CD4-positive, alpha-beta T cell treated with Interleukin-4 for 4 hours (primary cell): ENCODE measurements around the gene PPFIBP2.

Source experiments
- DNase-seq: peaks from one replicate; pipeline ENCODE4 v3.0.0-alpha.2; 2020

Gene PPFIBP2

DNA sequence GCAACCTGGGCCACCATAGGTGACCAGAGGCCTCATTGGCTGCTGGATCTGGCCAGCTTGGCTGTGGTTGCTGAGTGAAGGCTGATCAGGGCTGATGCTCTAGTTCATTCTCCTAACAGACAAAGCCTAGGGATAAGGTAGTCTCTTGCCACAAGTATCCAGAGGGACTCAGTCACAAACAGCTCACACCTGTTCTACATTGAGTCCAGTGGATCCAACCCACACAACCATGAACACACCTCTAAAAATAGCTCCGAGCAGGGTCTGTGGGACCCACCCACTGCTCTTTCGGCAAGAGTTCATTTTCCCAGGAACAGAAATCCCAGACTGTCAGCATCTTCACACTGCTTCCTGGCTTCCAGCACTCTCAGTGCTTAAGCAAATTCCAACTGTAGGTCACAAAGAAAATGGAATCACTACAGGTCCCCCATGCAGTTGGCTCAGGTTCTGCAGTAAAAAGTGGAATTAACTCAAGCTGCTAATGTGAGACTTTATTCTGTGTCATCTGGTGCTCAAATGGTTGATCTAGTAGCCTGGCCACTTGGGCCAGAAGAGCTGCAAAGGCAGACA lies 67.3 kb downstream of the PPFIBP2 start:
- DNase-seq, result no peak

DNA sequence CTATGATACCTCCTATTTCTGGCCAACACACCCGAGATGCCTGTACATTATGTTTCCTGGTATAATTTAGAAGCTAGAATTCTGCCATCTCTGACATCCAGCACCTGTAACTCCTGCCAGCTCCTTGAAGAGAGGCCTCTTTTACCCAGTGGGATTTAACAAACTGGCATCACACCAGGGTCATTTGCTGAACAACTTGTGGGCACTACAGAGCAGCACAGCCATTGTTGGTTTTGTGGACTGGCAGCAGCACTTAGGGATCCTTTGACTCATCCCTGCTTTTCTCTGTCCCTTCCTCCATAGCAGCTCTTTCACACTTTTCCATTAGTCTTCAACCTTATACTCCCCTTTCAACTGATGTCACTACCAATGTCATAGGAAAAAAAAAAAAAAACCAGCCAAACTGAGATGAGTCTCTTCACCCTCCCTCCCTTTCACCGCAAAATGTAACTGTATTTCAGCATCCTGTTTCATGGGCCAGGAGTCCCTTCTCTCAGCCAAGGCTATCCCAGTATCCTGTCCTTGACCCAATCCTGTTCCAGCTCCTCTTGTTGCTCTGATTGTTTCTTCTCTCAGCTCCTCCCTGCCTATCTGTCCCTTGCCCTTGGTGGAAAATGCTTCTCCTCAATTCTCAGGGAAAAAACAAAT lies 68.7 kb downstream of the PPFIBP2 start:
- no peak for DNase-seq

DNA sequence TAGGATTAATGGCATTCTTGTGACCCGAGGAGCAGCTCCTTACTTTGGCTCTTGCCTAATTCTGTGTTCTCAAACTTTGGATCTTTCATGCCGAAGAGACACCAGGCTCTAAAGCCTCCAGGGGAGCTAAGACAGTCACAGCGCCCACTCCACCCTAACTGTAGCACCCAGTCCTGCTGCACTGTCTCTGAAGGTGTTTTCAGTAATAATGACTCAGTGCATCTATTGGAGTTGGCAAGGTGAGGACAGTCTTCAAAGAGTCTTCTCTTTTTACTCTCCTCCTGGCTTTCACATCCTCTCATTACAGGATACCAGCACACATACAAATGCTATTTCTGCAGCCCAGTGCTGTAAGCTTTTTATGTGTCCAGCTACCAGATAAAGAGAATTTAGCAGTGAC lies 69.4 kb downstream of the PPFIBP2 start:
- DNase-seq, result no peak

DNA sequence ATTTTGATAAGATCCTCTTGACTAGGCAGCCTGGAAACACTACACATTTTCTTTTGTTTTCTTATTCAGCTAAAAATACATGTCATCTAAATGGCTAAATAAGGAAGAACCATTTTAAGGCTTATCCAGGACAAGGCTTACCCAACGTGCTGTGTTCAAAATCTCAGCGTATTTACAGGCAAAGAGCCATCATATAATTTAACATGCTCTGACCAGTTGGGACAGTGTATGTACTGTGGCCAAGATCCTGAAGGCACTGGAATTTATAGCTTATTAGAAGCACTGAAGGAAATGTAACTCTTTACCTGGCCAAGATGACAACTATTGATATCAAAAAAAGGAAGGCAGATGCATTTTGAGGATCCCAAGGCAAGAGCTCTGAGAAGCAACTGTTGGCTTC lies 71.1 kb downstream of the PPFIBP2 start:
- DNase-seq, result no peak

DNA sequence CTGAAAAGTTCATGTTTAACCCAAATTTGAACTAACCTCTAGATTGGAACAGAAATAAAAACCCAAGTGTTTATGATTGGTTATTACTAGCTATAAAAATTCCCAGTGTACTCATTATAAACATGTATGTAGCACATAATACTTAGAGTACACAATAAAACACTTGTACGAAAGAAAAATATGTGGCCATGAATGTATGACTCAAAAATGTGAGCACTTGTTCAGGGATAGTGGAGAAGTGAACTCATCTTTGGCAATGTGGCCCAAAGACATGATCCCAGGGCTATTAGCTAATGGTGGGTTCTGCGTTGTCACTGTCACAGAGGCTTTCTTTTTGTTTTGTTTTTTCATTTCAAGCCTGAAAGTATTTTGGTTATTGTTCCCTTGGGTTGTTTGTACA lies 72.0 kb downstream of the PPFIBP2 start:
- DNase-seq, result no peak

DNA sequence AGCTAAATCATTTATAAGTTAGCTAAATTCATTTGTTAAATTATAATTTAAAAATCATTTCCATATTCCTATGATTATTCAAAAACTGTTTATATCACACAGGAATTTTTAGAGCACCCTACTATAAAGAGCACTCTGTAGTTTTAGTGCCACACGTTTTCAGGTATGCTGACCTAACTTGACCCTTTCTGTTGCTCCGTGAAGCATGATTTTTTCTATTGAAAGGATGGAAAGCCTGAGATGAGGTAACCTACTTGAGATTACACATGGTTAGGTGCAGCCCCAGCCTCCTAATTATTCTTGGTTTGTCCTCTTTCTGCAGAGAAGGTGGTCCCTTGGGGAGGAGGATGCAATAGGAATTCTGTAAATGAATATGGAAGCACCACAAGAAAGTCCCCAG lies 72.6 kb downstream of the PPFIBP2 start:
- DNase-seq, result no peak

DNA sequence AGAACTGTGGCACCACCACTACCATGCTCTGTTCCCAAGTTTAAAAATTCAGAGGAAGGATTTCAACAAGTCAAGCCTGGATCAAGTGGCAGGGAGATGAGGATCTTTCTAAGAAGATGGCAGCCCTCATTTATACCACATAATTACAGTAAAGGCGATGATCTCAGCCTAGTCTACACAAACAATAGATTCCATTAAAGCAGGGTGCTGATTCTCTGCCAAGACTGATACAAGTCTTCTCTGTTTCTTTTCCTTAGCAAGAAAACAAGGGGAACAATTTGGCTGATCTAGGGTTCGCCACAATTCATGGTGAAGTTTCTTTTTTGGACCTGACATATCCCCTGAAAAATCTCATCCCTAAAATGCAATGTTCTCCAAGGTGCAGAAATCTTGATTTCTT lies 73.9 kb downstream of the PPFIBP2 start:
- no peak for DNase-seq

DNA sequence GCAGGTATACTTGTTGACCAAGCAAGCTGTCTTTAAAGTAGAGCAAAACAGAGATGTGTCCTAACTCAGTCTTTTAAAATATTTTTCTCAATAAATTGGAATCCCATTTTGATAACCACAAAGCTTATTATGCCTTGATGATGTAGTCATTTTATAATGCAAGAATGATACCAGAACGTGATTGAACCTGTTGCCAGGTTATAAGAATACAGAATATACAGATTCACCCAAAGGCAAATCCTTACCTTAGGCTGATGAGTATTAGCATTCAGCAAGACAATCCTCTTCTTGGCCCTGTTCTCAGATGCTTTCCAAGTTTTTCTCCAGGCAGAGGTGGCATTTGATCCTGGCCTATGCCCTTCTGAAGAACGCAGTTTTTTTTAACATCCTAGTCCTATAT lies 76.1 kb downstream of the PPFIBP2 start:
- no peak for DNase-seq

DNA sequence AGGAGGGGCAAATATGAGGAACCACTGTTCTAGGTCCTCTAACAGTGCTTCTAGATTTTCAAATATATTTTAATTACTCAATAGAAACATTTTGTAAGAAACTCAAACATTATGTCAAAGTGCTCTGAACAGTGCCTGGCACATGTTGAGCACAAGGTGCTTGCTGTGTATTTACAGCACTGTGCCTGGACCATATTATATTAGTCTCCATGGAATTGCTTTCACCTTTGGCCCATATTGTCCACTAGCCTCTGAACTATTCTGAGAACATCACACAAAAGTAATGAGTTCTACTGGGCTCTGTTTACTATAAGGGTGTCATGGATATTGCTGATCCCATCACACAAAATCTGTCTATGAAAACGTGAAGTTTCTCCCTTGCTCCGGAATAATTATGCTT lies 76.7 kb downstream of the PPFIBP2 start:
- DNase-seq, result no peak

DNA sequence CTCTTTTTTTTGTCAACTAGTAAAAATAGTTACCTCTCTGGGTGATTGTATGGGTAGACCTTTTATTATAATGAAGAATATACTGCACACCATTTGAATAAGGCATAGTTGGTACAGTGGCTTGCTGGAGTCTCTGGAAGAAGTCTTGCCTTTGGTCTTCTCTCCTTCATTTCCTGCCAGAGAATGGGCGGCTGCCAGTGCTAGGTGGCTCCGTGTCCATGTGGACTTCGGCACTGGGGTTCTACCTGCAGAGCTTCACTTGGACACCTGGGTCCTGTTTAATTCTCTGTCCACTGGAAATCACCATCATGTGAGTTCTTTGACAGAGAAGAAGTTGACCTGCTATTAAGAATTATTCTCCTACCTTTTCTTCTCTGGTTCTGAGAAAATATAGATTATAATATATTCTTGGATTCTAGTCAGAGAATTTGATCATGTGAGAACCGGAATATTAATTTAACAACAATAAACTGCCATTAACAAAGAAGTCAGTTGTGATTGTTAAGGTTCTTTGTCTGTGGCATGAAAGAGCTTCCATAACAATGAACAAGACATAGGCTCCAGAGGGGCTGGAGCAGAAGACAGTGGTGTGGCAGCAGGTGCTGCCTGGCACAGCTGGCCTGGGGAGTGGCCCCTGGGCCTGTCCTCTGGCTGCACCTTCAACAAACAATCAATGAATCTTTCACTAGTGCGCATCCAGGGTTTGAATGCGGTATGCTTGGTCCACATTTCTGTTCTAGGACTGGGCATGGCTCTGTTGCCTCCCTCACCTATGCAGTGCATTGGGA lies 77.5 kb downstream of the PPFIBP2 start:
- no peak for DNase-seq

DNA sequence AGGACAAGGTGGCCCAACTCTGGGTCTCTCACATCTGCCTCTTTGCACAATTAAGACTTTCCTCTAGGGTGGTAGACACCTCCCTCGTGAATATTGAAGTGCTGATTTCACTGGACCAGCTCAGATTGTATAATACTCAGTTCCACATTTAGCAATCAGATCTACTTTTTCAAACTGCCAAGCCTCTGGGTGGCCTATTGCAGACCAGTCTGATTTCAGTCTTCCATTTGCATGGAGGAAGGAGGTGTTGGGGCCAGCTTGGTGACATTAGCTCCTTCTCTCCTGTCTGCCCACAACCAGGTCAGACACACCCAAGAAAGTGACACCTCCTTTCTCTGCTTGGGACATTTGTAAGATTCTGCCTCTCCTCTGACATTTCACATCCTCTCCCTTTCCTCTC lies 78.2 kb downstream of the PPFIBP2 start:
- DNase-seq, result peak; percentile 1

DNA sequence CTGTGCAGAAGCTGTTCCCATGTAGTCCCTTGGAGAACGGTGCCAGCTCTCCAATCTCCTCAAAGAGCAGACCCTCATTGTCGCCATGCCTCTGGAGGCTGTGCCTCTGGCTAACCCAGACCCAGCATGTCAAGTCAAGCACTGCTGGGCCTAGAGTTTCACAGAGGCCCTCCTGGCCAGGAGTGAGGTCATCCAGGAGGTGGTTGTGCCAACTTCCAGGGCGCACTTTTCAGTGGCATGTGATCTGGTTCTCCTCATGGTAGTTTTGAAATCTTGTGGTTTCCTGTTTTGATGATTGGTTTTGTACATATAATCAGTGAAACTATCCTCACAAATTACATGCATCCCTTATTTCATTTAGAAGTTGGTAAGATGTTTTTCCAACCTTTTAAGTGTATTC lies 78.9 kb downstream of the PPFIBP2 start:
- DNase-seq, result peak; percentile 1

DNA sequence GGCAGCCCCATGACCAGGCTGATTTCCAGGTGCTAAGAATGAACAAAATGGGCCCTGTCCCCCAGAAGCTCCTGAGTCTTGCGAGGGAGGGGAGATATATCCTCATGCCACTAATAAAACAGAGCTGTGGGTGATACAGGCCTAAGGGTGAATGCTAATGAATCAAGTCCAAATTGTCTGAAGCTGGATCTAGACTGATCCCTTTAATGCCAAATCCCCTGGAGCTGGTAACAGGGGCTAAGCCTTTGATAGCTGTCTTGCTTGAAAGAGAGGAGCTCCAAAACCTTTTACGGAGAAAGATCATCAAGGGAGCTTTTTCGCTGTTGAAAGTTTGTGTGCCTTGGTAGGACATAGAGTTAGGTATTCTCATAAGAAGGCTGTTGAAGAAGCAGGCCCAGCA lies 79.7 kb downstream of the PPFIBP2 start:
- no peak for DNase-seq

DNA sequence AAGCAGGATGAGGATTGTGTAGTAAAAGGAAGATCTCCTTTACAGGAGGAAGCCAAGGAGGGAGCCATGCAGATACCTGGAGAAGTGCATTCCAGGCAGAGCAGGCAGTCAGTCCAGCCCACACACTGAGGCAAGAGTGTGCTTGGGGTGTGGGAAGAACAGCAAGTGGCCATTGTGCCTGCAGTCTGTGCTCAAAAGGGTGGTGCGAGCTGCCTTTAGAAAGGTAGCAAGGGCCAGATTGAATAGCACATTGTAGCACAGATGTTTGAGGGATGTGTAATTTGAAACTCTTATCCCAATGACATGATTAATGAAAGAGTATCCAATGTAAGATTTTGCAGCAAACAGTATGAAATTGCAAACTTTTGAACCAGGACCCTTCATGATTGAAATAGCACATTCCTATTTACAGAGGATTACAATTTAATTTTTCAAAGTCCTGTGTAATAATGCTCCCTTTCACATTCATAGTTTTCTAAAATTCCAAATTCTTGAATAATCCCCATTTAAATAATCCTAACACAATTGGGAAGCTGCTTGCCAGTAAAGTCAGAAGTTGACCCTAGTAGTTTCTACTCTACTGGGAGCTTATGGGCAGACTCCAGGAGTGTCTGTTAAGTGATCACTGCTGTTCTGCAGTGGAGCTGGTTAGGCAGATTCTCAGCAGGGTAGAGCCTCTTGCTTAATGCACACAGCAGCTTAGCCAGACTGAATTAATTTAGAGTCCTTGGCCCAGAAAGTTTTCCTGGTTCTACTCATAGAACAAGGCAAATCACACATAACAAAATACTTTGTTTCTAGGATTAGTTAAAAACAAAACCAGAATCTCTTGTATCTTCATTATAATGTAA lies 81.4 kb downstream of the PPFIBP2 start:
- no peak for DNase-seq

DNA sequence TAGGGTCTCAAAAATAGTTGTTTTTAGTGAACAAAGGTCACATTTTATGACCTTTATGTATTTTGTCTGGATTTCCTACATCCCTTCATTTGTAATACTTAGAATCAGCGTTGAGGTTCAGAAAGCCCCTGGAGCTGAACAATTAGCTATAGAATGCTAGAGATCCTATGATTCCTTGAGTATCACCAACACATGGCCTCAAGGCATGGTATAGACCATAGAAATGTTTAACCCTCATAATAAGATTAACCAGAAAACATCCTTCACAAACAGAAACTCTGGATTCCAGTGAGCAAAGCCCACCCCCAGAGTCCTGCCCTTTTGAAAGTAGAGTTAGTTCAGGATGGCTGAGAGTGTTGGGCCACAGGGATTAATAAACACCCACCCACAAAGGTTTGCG lies 82.2 kb downstream of the PPFIBP2 start:
- no peak for DNase-seq

DNA sequence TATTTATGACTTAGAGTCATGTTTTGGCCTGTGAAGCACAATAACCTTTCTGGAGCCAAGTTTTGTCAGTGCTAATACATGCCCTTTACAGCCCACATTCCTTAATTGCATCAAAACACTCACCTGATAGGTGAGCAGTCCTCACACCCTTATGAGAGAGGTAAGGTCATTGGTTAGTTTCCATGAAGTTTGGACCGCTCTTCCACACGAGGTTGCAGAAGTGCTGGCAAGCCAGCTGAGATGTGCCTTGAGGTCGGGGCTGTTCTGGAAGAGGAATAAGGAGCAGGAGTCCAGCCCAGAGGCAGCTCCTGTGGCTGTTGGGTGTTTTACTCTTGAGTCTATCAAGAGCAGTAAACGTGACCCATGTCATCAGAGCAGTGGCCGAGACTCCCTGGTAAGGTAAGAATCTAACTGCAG lies 83.2 kb downstream of the PPFIBP2 start:
- DNase-seq, result no peak

DNA sequence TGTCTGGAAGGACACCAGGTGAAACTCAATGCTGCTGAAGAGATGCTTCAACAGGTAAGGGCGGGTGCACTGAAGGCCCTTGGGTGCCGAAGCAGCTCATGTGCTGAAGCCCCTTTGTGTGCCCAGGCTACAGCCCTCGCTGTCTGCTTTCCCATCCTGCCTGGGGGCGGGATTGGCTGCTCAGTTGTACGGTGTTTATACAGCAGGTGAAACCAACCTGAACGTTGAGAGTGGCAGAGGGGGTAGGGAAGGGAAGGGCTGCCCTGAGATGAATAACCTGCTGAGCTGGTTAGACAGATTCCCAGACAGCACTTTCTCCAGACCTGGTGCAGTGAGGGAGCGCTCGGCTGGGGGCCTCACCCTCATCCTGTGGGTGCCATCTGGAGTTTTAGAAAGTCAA lies 83.8 kb downstream of the PPFIBP2 start:
- no peak for DNase-seq

DNA sequence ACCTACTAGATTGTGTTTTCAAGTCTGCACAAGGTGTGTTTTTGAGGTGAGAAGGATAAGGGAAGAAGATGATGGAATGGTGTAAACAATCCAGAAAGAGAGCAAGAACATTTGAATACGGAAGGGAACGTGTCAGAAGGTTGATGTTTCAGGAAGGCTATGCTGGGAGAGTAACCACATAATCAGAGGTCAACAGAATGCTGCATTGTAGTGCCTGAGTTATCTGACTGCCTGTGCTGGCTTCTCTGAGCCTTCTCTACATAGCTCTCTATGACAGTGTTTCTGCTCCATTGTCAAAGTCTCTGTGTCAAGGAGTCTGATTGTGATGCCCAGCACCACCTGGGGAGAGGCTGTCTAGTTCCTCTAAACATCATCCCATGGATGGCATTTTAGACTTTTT lies 85.4 kb downstream of the PPFIBP2 start:
- DNase-seq, result no peak

DNA sequence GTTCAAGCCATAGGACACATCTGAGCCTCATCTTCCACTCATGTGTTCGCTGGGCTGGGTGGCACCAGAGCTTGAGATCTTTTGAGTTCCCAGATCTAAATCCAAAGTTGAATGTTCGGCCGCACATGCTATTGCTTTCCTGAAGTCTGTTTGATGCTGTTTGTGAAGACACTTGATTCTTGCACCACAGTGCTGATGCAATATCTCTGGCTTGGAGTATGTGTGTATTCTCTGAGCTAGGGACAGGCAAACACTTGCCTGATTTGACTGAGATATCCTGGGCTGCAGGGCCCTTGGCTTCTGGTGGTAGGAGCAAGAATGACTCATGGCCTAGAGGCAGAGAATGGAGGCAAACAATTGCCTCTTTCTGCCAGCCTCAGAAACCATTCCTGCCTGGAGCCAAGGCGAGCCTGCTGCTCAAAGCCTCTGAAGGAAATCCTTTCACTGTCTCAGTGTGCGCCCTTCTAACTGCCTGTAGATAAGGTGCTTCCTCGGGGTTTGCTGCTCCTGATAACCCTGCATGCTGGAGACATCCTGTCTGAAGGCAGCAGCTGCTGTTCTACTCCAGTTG lies 86.5 kb downstream of the PPFIBP2 start:
- DNase-seq, result no peak

DNA sequence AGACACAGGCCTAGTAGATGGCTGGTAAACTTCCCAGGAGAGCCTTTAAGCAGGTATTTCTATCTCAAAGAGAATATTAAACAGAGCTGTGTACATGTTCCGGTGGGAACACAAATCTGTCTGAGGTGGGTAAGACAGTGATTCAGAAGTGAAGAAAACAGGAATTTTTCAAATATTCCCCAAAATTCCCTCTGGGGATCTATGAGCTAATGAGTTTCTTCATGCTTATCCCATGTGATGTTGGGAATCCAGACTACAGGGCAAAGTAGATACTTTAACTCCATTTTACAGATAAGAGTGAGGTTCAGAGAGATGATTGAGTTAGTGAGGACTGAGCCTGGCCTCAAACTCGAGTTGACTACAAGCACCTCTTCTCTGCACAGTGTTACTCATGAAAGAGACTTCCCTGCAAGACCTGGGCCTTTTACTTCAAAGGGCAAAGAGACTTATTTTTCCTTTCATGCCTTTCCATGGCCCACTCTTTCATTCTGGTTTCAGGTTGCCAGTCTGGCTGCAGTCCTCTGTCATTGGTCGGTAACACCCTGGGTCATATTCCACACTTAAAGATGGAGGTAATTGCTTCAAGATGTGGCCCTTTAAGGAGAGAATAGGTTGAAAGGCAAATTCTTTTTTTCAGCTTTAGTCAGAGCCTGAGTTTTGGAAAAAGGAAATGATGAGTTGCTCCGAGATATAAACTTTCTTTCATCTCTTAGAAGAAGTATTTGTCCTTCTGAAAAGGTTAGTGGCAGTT lies 89.4 kb downstream of the PPFIBP2 start:
- DNase-seq, result no peak

DNA sequence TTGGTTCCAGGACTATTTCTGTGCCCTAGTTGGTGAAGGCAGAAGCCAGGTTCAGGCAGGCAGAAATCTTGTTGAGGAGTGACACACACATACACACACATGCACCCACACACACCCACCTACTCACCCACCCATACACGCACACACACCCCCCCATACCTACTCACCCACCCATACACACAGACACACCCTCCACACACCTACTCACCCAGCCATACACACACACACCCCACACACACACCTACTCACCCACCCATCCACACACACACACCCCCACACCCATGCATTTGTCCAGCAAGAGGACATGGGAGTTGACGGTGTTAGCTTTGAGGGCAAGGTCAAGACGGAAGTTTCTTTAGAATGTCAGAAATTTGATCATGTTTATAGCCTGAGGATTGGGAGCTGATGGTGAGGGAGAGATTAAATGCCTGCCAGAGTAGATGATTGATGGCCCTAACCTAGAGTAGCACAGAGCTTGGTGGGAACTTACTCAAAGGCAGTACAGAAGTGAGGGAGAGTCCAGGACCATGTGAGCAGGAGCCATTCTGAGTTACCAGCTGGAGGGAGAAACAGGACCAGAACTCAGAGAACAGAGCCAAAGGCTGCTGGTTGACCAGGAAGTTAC lies 90.6 kb downstream of the PPFIBP2 start:
- no peak for DNase-seq
